Measurements from ENCODE around the gene PBRM1. TPM values are rescaled to one million over a fixed set of nuclear protein-coding genes. Genes with fewer than 3 reads are reported as not detected.

The PBRM1 gene
- total RNA-seq, 1 experiment from 2014 or later = 40.0 TPM

DNA sequence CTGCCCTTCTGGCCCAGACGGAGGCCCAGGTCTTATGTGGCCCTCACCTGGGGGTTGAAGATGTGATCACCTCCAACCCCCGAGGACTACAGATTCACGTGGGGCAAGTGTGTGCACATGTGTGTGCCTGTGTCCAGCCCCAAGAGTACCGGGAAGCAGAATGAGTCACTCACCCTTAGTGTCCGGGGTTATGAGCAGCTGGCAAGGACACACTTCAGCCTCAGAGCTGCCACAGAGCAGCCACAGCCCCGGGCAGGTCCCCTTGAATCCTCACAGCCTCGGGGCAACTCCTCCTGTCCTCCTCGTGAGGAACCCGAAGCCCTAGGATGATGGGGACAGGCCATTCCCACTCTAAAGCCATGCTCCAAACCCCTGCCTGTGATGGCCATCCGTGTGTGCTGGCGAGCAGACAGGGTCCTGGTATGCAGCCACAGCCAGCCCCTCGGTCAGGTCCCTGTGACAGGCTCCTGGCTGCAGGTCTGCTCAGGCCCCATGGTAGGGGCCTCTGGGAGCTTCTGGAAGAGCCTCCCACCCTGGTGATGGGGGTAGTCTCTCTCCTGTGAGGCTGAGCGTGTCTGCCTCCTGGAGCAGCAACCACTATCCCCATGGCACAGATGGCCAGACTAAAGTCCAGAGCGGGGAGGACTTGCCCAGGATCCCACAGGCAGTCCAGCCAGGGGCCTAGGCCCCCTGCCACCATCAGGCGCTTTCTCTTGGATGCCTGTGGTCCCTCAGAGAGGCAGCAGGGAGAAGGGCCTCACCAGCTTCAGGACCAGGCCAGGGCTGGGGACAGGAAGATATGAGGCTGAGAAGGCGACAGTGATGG is 189.7 kb downstream of the PBRM1 start (continued):
- no peak for TF ChIP-seq ZNF274 (IDR thresholded peaks at IDR 0.05; ENCODE audit: low read depth, low read length)
- TF ChIP-seq POLR2A (IDR thresholded peaks at IDR 0.05; ENCODE audit: borderline replicate concordance, extremely low read depth, insufficient read depth, insufficient read length) = no peak
- no peak for TF ChIP-seq CBX3 (IDR thresholded peaks at IDR 0.05; ENCODE audit: low read depth)
- TF ChIP-seq, protein P1, sequence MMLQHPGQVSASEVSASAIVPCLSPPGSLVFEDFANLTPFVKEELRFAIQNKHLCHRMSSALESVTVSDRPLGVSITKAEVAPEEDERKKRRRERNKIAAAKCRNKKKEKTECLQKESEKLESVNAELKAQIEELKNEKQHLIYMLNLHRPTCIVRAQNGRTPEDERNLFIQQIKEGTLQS (IDR thresholded peaks at IDR 0.05) = no peak
- TF ChIP-seq RAD21 (IDR thresholded peaks at IDR 0.05; ENCODE audit: low read depth) = no peak
- TF ChIP-seq EZH2 (IDR thresholded peaks at IDR 0.05) = no peak
- TF ChIP-seq FOSL1 (IDR thresholded peaks at IDR 0.05; ENCODE audit: low read depth) = no peak
- no peak for TF ChIP-seq ELF1 (IDR thresholded peaks at IDR 0.05; ENCODE audit: borderline replicate concordance, low read depth)
- TF ChIP-seq ZFX (IDR thresholded peaks at IDR 0.05) = no peak

Other genes with a start within 250 kb of the PBRM1 start
- gene SEMA3G, start 240.8 kb downstream of the PBRM1 start, total RNA-seq (2021; ENCODE audit: unreplicated experiment) = 4.2 TPM
- 2.2 TPM for gene TNNC1, start 231.9 kb downstream of the PBRM1 start, total RNA-seq (2021; ENCODE audit: unreplicated experiment)
- gene NISCH, start 230.3 kb downstream of the PBRM1 start, total RNA-seq (2021; ENCODE audit: unreplicated experiment) = 72.8 TPM
- gene STAB1, start 190.6 kb downstream of the PBRM1 start, total RNA-seq (2021; ENCODE audit: unreplicated experiment) = 0.44 TPM
- gene NT5DC2, start 152.1 kb downstream of the PBRM1 start, total RNA-seq (2021; ENCODE audit: unreplicated experiment) = 125 TPM
- gene UQCC5, start 149.3 kb downstream of the PBRM1 start, total RNA-seq (2021; ENCODE audit: unreplicated experiment) = 14.1 TPM
- 205 TPM for gene GNL3, start 119 bp upstream of the PBRM1 start, total RNA-seq (2021; ENCODE audit: unreplicated experiment)
- gene GLT8D1, start 19.9 kb upstream of the PBRM1 start, total RNA-seq (2021; ENCODE audit: unreplicated experiment) = 42.1 TPM
- gene SPCS1, start 20.2 kb upstream of the PBRM1 start, total RNA-seq (2021; ENCODE audit: unreplicated experiment) = 124 TPM
- 36.2 TPM for gene NEK4, start 85.0 kb upstream of the PBRM1 start, total RNA-seq (2021; ENCODE audit: unreplicated experiment)
- gene ITIH1, start 91.7 kb upstream of the PBRM1 start, total RNA-seq (2021; ENCODE audit: unreplicated experiment) = 0.37 TPM
- 0.44 TPM for gene ITIH3, start 108.9 kb upstream of the PBRM1 start, total RNA-seq (2021; ENCODE audit: unreplicated experiment)
- gene ITIH4, start 144.8 kb upstream of the PBRM1 start, total RNA-seq (2021; ENCODE audit: unreplicated experiment) = 4.1 TPM
- gene MUSTN1, start 149.1 kb upstream of the PBRM1 start, total RNA-seq (2021; ENCODE audit: unreplicated experiment) = 0.44 TPM
- gene STIMATE, start 211.6 kb upstream of the PBRM1 start, total RNA-seq (2021; ENCODE audit: unreplicated experiment) = 20.2 TPM

All from HCT116 (cell line).